Dedifferentiated amniotic fluid mesenchymal stem cell (primary cell): ENCODE data around the gene CSMD2.
A peak's percentile ranks its signal among the peaks of the same experiment; 100 is the strongest.

ENCODE experiments used
- DNase-seq: peaks from one replicate; pipeline ENCODE4 v3.0.0-alpha.2; 2016; ENCODE audit errors: extremely low spot score

The CSMD2 gene

GRCh38 chr1:33684396-33685179 is 480.4 kb downstream of the CSMD2 start:
- DNase-seq: no peak

DNA sequence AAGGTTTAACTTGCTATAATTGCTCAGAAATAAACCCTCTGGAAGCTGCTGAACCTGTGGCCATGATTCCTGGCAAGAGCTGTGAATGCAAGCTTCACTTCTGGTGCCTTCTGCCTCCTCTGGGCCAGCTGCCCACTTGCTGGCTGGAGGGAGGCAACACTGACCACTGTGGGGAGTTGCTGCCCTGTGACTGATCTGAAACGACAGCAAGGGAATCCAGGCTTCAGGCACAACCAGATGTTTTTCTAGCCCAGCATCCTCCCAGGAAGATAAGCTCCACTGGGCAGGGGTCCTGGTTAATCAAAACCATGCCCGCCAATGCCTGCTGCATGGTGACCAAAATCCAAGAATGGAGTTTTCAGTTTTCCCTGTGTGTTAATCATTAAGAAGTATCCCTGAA is 481.1 kb downstream of the CSMD2 start:
- peak; percentile 20 for DNase-seq

DNA sequence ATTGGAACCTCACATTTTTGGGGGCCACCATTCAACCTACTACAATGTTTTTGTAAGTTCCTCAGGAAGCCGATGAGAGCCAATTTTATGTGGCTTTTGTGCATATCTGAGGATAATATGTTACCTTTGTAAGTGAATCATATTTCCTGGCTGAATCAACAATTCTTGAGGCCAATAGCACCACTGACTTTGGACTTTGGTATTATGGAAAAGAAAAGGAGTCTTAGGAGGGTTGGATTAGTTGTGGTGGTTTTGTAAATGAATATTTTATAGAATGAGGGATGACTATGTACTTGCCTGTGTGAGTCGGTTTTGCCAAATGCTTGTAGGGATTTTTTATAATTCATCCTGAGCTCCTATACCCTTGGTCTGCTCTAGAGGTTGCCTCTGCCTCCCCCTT is 482.7 kb downstream of the CSMD2 start:
- DNase-seq: no peak

DNA sequence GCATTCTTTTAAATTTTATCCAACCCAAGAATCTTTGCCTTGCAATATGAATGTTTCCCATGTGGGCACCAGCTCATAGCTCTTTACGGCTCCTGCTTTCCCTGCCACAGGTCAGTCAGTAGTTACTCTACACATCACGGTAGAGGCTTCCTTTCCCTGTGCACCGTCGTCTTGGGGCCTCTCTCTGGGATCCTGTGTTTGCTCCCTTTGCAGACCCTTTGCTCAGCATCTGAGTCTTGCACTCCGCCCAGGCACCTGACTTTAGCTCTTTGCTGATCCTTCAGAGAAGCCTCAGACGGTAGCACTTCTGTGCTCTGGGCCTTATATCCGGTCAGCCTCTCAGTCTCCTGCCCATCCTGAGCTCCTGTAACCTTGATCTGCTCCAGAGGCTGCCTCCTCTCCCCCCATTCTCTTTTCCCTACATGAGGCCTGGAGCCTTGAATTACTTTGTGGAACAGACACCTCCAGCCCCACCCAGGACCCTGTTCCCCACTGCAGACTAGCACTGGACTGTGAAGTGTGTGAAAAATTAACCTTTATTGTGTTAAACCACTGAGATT is 484.7 kb downstream of the CSMD2 start:
- no peak for DNase-seq

DNA sequence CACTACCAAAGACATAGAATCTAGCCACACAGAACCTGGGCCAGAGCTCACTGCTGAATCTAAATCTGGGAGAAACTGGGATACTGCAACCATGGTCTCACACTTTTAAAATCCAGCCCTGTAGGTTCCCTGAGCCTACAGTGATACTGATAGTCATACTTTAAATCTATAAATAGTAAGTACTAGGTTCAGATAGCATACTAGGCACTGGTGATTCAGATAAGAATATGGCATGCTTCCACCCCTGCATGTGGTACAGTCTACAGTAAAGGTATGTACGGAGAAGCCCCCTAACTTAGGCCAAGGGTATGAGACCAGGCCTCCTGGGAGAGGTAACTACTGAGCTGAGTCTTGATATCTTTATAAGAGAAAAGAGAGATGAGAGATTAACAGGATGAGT is 494.5 kb downstream of the CSMD2 start:
- no peak for DNase-seq

- DNase-seq: no peak
Observed at GRCh38 chr1:33668695-33669094, 496.3 kb downstream of the CSMD2 start.

- no peak for DNase-seq
Observed at GRCh38 chr1:33667386-33668282, 497.4 kb downstream of the CSMD2 start.

DNA sequence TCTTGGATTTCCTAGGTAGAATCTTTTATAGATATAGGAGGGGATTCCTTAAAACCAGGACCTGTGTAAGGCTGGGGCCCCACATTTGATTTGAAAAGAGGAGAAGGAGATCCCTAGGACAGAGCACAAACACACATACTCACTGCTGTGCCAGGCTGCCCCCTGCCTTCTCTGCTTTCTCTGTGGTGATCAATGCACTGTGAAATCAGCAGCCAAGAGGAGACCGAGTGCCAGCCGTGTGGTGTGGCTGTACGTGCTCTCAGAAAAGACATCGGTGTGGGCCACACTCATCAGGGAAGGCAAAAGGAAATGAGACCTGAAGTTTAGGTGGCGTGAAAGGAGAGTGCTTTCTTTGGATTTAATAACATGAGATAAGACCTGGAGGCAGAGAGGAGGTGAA is 498.4 kb downstream of the CSMD2 start:
- no peak for DNase-seq

DNA sequence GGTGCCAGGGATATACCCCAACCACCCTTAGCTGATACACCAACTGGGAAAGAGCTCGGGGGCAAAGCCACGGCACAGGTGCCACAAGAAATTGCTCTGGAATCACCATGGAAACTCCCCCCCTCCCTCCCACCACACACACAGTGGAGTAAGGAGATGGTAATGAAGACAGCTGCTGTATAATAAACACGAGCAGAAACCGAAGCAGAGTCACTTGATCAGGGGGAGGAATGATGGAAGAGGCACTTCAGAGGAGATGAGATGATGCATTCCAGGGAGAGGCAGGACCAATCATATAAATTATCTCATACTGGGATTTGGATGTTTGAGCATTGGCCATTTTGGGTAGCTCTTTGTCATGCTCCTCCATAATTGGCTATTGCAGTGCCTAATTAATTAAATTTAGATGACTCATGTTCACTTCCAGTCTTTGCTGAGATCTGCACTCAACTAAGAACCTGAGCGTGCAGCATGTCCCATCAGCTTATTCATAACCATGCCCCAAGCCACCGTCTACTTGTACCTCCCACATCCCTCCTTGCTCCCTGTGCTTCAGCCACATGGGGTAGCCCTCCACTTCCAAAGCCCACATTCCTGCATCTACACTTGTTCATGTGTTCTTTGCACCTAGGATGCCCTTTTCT is 503.1 kb downstream of the CSMD2 start:
- DNase-seq: no peak

DNA sequence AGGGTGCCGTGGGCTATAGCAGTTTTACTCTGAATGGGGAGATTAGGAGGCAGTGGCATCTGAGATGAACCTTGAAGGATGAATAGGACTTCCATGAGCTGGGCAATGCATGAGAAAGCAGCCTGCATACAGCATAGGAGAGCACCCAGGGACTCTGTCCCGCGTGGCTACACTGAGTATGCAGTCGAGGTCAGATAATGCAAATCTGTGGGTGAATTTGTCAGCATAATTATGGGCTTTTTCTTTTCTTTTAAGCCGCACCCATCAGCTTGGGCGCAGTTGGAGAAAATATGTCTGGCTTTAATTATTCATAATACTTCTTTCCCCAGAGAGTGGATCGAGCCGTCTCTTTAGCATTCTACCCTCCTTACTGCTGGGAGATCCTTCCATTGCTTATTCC is 504.1 kb downstream of the CSMD2 start:
- DNase-seq: no peak

- DNase-seq: no peak
Observed at GRCh38 chr1:33660244-33660643, 504.8 kb downstream of the CSMD2 start.

DNA sequence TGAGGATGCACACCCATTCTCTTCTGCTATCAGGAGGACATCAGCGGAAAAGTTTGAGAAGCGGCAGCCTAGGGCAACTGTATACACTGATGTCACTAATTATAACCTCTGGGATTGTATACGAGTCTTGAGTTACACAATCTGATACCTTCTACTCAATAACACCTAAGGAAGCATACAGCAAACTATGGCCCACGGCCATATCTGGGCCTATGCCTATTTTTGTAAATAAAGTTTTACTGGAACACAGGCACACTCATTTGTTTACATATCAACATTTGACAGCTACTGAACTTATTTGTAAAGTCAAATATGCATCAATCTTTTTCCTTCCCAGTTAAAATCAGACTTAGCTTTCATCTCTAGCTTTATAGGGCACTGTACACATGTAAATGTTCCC is 505.4 kb downstream of the CSMD2 start:
- no peak for DNase-seq

- DNase-seq: no peak
Observed at GRCh38 chr1:33657833-33658232, 507.2 kb downstream of the CSMD2 start.

DNA sequence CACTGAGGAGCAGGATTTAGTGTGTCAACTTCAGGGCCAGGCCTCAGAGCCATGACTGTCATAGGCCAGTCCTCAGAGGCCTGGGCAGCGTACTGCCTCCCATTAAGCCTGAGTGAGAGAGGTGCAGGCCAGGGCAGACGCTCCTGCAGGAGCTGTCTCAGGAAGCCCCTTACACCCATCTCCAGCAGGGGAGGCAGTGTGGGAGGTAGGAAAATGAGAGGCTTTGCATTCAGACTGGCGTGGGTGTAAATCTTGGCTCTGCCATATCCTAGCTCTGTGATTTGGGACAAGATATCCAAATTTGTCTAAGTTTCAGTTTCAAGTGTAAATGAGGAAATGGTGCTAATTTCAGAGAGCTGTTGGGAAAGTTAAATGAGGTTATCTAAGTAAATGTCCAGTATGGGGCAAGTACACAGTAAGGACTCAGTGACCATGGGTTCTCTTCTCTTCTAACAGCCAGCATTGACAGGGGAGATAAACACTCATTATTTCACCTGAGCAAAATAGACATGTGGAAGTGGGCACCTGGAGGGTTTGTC is 508.5 kb downstream of the CSMD2 start:
- no peak for DNase-seq

- no peak for DNase-seq
Observed at GRCh38 chr1:33655496-33655895, 509.5 kb downstream of the CSMD2 start.

DNA sequence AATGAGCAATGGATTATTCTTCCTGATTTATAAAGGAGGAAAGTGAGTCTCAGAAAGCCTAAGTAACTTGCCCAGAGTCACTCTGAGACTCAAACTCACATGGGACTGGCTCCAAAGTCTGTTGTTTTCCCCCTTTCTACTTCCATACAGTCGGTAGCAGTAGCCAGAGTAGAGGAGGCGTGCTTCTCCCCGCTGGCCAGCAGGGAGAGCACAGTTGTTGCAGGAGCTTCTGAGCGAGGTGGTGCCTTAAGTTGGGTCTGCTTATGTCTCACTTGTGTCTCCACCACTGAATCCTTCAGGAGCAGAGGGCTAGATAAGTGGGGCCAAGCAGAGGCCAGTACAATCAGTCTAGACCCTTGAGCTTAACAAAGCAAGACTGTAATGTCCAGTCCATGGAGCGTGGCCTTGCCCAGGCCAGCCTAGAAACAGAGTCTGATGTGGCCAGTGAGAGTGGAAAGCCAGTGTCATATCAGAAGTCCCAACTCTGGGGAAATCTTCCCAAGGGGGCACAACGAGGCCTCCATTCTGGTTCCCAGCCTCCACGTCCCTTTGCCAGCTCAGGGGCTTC is 510.7 kb downstream of the CSMD2 start:
- no peak for DNase-seq

DNA sequence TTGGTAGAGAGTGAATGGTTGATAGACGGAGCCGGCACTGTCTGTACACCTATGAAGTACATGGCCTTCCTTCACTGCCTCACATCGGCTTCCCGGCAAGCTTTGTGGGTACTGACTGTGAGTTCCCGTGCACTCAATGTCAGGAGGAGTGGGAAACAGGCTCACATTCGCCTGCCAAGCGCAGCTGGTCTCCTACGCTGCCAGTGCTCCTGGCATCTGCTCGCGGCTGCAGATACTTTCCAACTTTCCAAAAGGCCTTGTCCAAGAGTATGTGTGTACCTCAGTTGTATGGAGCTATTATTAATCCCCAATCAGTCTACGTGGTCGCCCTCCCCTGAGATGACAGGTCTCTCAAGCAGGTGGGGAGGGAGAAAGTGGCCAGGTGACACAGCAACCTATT is 511.8 kb downstream of the CSMD2 start:
- DNase-seq: no peak

DNA sequence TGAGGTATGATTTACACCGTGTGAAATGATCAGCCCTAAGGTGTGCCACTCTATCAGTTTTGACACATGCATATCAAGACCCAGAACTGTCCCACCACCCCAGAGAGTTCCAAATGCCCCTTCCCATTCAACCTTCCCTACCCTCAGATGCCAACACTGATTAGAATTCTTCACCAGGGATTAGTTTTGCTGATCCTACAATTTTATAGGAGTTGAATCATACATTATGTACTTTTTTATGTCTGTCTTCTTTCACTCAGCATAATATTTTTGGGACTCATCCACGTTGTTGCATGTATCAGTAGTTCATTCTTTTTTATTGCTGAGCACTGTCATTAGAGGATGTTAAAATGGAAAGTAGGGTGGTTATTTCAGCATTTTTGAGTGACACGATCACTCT is 514.3 kb downstream of the CSMD2 start:
- no peak for DNase-seq

- no peak for DNase-seq
Observed at GRCh38 chr1:33649759-33650158, 515.3 kb downstream of the CSMD2 start.

DNA sequence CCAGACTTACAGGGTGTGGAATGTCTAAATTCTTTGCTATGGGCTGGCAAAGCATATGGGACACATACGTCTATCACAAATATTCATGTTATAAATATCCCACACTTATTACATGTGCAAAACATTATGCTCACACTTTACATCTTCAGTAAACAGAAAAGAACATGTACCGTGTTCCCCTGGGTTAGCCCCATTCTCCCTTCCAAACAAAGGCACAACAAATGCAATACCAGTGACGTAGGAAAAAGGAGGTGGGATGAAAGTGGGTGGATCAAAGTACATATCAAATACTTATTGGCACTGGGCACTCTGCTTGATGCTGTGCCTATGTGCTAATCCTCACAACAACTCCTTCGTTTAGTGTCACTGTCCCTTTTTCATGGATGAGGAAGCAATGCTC is 521.8 kb downstream of the CSMD2 start:
- DNase-seq: no peak

DNA sequence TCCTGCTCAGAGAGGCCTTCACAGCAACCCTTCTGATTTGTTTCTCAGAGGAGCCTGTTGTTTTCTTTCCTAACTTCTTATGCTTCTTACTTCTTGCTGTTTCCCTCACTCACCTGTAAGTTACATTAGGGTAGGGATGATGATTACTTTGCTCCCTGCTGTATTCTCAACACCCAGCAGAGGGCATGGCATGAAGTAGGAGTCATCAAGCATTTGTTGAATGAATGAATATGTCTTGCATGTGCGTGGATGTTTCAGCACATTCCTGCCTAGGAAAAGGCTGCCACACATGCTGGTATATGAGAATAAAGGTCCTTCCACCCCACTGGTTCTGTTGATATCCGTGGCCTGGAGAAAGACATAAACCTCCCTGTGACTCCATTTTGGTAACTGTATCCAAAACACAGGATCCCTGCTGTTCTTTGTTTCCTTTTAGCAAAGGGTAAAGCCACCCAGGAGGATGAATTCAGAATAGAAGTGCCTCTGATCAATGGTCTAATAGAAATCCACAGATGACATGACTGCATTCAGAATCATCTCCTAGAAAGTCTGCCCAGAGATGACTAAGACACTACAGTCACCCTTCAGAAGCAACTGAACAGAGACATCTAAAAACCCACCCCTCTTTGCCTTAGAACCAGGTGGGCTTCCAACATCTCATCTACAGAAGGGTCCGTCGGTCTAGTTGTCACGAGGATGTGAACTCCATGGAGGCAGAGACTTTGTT is 523.8 kb downstream of the CSMD2 start:
- no peak for DNase-seq
